Effector memory CD4-positive, alpha-beta T cell (primary cell): Measurements from ENCODE around the gene MEIS1.

ENCODE experiments used
- DNase-seq, 3 donors: peaks; one replicate each; pipeline ENCODE4 v3.0.0-alpha.2; 2020
- H3K27ac ChIP-seq: 2 replicates; pipeline ENCODE4 v1.7.0; 2013; ENCODE audit warnings: mild to moderate bottlenecking, low read length, moderate library complexity; ENCODE audit not compliant: insufficient read depth, poor library complexity, severe bottlenecking
- H3K27me3 ChIP-seq: replicated peaks from 2 replicates; pipeline ENCODE4 v1.7.0; 2013; ENCODE audit warnings: mild to moderate bottlenecking, low read length; ENCODE audit not compliant: insufficient read depth, control insufficient read depth, poor library complexity, severe bottlenecking
- H3K36me3 ChIP-seq: 2 replicates; pipeline ENCODE4 v1.7.0; 2013; ENCODE audit warnings: mild to moderate bottlenecking, low read length, moderate library complexity; ENCODE audit not compliant: control insufficient read depth, insufficient read depth
- H3K4me1 ChIP-seq: 2 replicates; pipeline ENCODE4 v1.7.0; 2013; ENCODE audit warnings: low read length, mild to moderate bottlenecking; ENCODE audit not compliant: control insufficient read depth, insufficient read depth, poor library complexity, severe bottlenecking
- H3K4me3 ChIP-seq: 2 replicates; pipeline ENCODE4 v1.7.0; 2013; ENCODE audit warnings: low read length, low read depth, mild to moderate bottlenecking; ENCODE audit not compliant: insufficient read depth, poor library complexity, severe bottlenecking
- H3K9me3 ChIP-seq: 2 replicates; pipeline ENCODE4 v1.7.0; 2013; ENCODE audit warnings: mild to moderate bottlenecking, low read length, moderate library complexity; ENCODE audit not compliant: control insufficient read depth

Gene MEIS1

GRCh38 chr2:66508484-66509071, 73.7 kb downstream of the MEIS1 start:
- no peak overlapping the region for H3K4me3 ChIP-seq
- DNase-seq, result no peak
- no peaks in the 10 kb centered on the region for H3K36me3 ChIP-seq
- H3K27ac ChIP-seq, result no peak overlapping the region
- no peaks in the 10 kb centered on the region for H3K27me3 ChIP-seq
- H3K4me1 ChIP-seq, result no peaks in the 10 kb centered on the region
- H3K9me3 ChIP-seq, result no peaks in the 10 kb centered on the region

- Histone ChIP-seq H3K9me3 (no peaks in the 10 kb centered on the region), H3K4me3 (no peak overlapping the region), H3K36me3 (no peaks in the 10 kb centered on the region), H3K27ac (no peak overlapping the region), H3K4me1 (no peaks in the 10 kb centered on the region), H3K27me3 (no peaks in the 10 kb centered on the region)
- no peak for DNase-seq
These were observed 74.4 kb downstream of the MEIS1 start for GRCh38 chr2:66509326-66509811.

DNA sequence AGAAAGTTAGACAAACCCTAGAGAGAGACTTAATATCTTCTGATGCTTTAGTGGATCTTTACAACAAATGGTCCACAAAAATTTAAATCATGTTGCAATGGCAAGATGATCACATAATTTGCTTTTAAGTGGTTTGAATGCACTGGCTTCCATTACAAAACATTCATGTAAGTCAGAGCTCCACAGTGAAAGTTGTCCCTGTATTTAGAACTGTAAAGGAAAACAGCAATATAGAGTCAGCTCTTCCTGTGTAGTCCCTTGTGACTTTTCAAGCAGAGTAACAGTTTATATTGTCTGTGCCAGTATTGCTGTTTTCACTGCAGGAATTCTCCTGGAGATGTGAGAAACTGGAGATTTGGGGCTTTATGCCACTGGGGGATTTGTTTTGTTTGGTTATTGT, 77.7 kb downstream of the MEIS1 start:
- no peak overlapping the region for H3K27ac ChIP-seq
- H3K27me3 ChIP-seq, result no peaks in the 10 kb centered on the region
- H3K4me1 ChIP-seq, result no peaks in the 10 kb centered on the region
- no peaks in the 10 kb centered on the region for H3K9me3 ChIP-seq
- no peaks in the 10 kb centered on the region for H3K36me3 ChIP-seq
- no peak overlapping the region for H3K4me3 ChIP-seq
- DNase-seq, result no peak

GRCh38 chr2:66515743-66516142, 80.8 kb downstream of the MEIS1 start:
- no peaks in the 10 kb centered on the region for H3K4me1 ChIP-seq
- no peak for DNase-seq

DNA sequence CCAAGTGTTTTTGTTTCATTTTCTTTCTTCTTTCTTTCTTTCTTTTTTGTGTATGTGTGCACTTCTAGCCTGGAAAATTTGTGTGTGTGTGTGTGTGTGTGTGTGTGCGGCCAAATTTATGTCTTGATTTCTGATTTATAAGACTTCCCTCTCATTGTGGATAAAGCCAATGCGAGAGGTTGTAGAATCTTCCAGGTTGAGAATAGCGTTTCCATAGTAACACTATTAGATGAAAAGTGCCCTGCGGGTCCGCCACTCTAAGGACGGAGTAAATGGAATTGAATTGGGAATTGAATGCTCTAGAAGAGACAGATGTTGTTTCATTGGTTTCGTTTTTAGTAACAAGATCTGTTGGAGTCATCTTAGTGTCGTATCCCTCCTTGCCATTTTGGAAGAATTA, 81.6 kb downstream of the MEIS1 start:
- no peak for DNase-seq
- Histone ChIP-seq H3K4me1 (no peaks in the 10 kb centered on the region), H3K4me3 (no peak overlapping the region), H3K36me3 (no peaks in the 10 kb centered on the region), H3K27ac (no peak overlapping the region), H3K9me3 (no peaks in the 10 kb centered on the region), H3K27me3 (no peaks in the 10 kb centered on the region)

More at GRCh38 chr2:66515743-66516142, 80.8 kb downstream of the MEIS1 start:
- Histone ChIP-seq H3K9me3 (no peaks in the 10 kb centered on the region), H3K36me3 (no peaks in the 10 kb centered on the region), H3K27ac (no peak overlapping the region), H3K4me3 (no peak overlapping the region), H3K27me3 (no peaks in the 10 kb centered on the region)

- Histone ChIP-seq H3K4me3 (no peak overlapping the region), H3K4me1 (no peaks in the 10 kb centered on the region), H3K27ac (no peak overlapping the region), H3K27me3 (no peaks in the 10 kb centered on the region), H3K36me3 (no peaks in the 10 kb centered on the region), H3K9me3 (no peaks in the 10 kb centered on the region)
- no peak for DNase-seq
These were observed 82.8 kb downstream of the MEIS1 start for GRCh38 chr2:66517772-66518171.

DNA sequence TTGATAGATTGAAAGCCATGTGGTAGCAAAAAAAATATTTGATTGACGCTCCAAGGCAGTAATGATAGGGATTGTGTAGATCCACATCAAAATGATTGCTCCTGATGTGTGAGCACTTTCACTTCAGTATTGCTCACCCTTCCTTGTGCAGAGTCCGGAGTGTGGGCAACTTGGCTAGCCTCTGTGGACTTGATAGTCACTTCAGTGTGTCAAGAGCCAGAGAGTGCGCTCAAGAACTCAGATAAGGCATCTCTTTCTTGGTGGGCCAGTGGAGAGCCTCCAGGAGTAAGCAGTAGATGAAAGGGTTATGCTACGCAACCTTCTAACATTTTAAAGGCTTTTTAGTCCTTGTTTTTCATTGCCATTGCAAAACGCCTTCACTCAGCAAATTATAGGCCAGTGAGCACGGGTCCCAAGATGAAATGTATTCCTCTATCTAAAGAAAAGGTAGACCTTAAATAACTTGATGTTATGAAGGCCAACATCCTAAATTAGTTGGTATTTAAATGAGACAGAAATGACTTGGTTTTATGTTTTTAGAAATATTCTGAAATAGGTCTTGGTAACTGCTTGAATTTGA, 84.4 kb downstream of the MEIS1 start:
- Histone ChIP-seq H3K4me1 (no peaks in the 10 kb centered on the region), H3K36me3 (no peaks in the 10 kb centered on the region), H3K4me3 (no peak overlapping the region), H3K27me3 (no peaks in the 10 kb centered on the region), H3K9me3 (no peaks in the 10 kb centered on the region), H3K27ac (no peak overlapping the region)
- DNase-seq, result no peak

DNA sequence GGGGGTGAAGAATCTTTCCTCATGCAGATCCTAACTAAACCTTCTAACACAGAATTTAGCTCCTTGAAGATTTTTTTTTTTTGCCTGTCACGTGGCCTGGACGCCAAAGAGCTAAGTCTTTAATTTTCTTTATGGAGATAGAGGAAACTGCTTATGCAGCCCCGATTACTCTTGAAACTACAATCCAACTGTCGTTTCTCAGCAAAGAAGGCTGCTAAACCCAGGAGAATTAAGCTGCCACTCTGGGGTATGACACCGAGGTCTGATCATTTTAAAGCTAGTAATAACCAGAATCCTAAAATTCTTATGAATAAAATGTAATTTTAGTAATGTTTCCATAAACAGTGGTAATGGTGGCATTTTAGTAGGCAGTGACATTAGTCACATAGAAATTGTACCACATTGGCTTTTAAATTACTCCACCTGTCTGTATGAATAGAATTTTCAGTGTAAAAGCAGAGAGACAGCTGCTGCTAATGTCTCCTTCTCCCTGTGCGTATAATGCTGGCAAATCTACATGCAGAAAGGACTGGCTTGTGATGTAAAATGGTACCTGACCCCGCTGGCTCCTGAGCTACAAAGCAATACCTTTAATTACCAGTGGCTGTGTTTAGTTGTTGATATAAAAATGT, 86.5 kb downstream of the MEIS1 start:
- no peaks in the 10 kb centered on the region for H3K27me3 ChIP-seq
- no peaks in the 10 kb centered on the region for H3K4me1 ChIP-seq
- DNase-seq, result no peak
- no peak overlapping the region for H3K27ac ChIP-seq
- H3K9me3 ChIP-seq, result no peaks in the 10 kb centered on the region
- H3K36me3 ChIP-seq, result no peaks in the 10 kb centered on the region
- no peak overlapping the region for H3K4me3 ChIP-seq

DNA sequence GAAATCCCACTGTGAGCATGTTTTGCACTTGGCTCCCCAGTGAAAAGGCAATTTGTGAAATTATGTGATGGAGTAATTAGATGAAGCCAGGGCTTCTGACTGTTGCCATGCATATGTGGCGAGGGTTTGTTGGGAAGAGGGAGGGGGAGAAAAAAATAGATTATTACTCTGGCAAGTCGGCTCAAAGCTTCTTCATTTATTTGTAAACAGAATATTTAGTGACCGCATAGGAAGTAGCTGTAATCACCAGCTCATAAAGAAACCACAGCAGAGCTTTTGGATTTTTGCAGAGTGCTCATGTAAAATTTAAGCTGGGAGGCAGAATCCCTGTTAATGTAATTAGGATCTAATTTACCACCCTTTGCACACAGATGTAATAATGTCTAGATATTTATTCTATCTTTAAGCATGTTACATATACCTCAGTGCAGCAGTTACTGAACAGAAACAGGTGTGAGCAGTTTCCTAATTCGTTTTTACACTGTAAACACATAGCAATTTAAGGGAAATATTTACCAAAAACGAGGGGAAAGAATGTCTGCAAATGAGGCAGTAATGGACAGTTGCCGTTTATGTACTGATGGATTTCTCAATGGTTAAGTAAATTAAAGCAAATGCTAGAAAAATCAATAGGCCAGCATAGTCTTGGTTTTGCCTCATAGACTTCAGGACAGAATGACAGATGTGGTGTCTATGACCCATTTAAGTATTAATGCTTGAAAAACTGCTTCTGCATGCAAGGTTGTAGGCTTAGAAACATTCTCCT, 87.9 kb downstream of the MEIS1 start:
- DNase-seq, result no peak
- H3K4me1 ChIP-seq, result no peaks in the 10 kb centered on the region
- H3K36me3 ChIP-seq, result no peaks in the 10 kb centered on the region

More for the DNA sequence above, 87.9 kb downstream of the MEIS1 start:
- Histone ChIP-seq H3K27me3 (no peaks in the 10 kb centered on the region), H3K27ac (no peak overlapping the region), H3K9me3 (no peaks in the 10 kb centered on the region), H3K4me3 (no peak overlapping the region)
